OCI-LY7 (cell line): ENCODE results near the gene CHST3. TPM values are rescaled to one million over a fixed set of nuclear protein-coding genes. Genes with fewer than 3 reads are reported as not detected.

Experiments used
- BruUV-seq: library from RNA; stranded (reverse); fragments of 400-500 nt; replicated peaks from 2 replicates; lab custom pipeline; 2021; lab: Mats Ljungman, UMichigan
- CTCF ChIA-PET: fragments of 300-600 bp; sonication (Branson Sonifier 250); formaldehyde crosslinking; loops from one replicate; lab custom pipeline; 2022; ENCODE audit warnings: antibody characterized with exemption; ENCODE audit not compliant: unreplicated experiment; lab: Charles Lee
- POLR2A ChIA-PET: fragments of 300-600 bp; sonication (Branson Sonifier 250); formaldehyde crosslinking; loops from one replicate; lab custom pipeline; 2022; ENCODE audit warnings: antibody characterized with exemption; lab: Charles Lee
- DNase-seq: peaks from one replicate; pipeline ENCODE4 v3.0.0-alpha.2; 2015; ENCODE audit warnings: low spot score
- H2AFZ ChIP-seq: fragments of 200-600 bp; sonication (generic), shearing (Covaris generic); 2 replicates; pipeline ENCODE4 v1.6.1; 2014; ENCODE audit warnings: mild to moderate bottlenecking, antibody characterized with exemption, low read length, moderate library complexity
- H3K27ac ChIP-seq: fragments of 200-600 bp; sonication (generic); 2 replicates; pipeline ENCODE4 v1.5.1; 2014; ENCODE audit warnings: mixed run types, low read depth, mild to moderate bottlenecking, moderate library complexity, low read length, inconsistent platforms; ENCODE audit not compliant: poor library complexity, severe bottlenecking
- H3K36me3 ChIP-seq: fragments of 200-600 bp; sonication (generic); 2 replicates; pipeline ENCODE4 v1.6.1; 2014; ENCODE audit warnings: mild to moderate bottlenecking, antibody characterized with exemption, low read length, moderate library complexity, mixed read lengths; ENCODE audit not compliant: insufficient read depth
- H3K4me1 ChIP-seq: fragments of 200-600 bp; sonication (generic); 2 replicates; pipeline ENCODE4 v1.5.1; 2014; ENCODE audit warnings: mild to moderate bottlenecking, low read length; ENCODE audit not compliant: insufficient read depth, poor library complexity, severe bottlenecking
- H3K4me2 ChIP-seq: fragments of 200-600 bp; sonication (generic); 2 replicates; pipeline ENCODE4 v1.6.1; 2014; ENCODE audit warnings: mild to moderate bottlenecking, low read length
- H3K4me3 ChIP-seq: fragments of 200-600 bp; sonication (generic); 2 replicates; pipeline ENCODE4 v1.5.1; 2014; ENCODE audit warnings: mild to moderate bottlenecking, low read depth, low read length; ENCODE audit not compliant: poor library complexity, severe bottlenecking
- H3K79me2 ChIP-seq: fragments of 200-600 bp; sonication (generic); 2 replicates; pipeline ENCODE4 v1.6.1; 2016; ENCODE audit warnings: low read depth, mild to moderate bottlenecking, low read length, moderate library complexity, mixed read lengths; ENCODE audit not compliant: insufficient read depth
- H3K9me2 ChIP-seq: fragments of 200-600 bp; sonication (generic); 2 replicates; pipeline ENCODE4 v1.6.1; 2016; ENCODE audit warnings: mild to moderate bottlenecking, low read length, mixed read lengths; ENCODE audit not compliant: insufficient read depth
- H3K9me3 ChIP-seq: fragments of 200-600 bp; sonication (generic); 2 replicates; pipeline ENCODE4 v1.6.1; 2014; ENCODE audit warnings: mild to moderate bottlenecking, mixed run types, low read length, mixed read lengths
- H4K20me1 ChIP-seq: fragments of 200-600 bp; sonication (generic); 2 replicates; pipeline ENCODE4 v1.6.1; 2014; ENCODE audit warnings: mild to moderate bottlenecking, antibody characterized with exemption, low read length, moderate library complexity, mixed read lengths; ENCODE audit not compliant: insufficient read depth
- CTCF ChIP-seq: fragments of 200-600 bp; sonication (generic); conservative IDR thresholded peaks from 2 replicates; pipeline ENCODE4 v1.5.1; 2014; ENCODE audit warnings: mild to moderate bottlenecking, antibody characterized with exemption, low read length, moderate library complexity, mixed read lengths
- EZH2phosphoT487 ChIP-seq: fragments of 200-600 bp; sonication (generic); IDR thresholded peaks from 2 replicates; pipeline ENCODE4 v1.6.1; 2018; ENCODE audit warnings: low read depth, borderline replicate concordance, mild to moderate bottlenecking, mixed run types, antibody characterized with exemption, low read length, moderate library complexity, mixed read lengths
- intact Hi-C: fragments of 100-400 bp; cut with micrococcal nuclease; formaldehyde crosslinking; loops from one replicate; pipeline ENCODE4 v1.10.0; 2022; ENCODE audit not compliant: unreplicated experiment
- total RNA-seq, 2 experiments: library from RNA; depleted of rRNA in 1 of 2; stranded (reverse); fragments of >200 nt in 1 of 2; shearing (Covaris generic) in 1 of 2; gene quantifications; 2 replicates each; pipeline ENCODE4 v1.2.3, GENCODE V29; 2014 to 2022

Gene CHST3
- total RNA-seq, 2 experiments from 2014 or later = not detected

- Histone ChIP-seq H3K4me3 (no peak overlapping the region), H3K79me2 (no peaks in the 10 kb centered on the region), H3K27ac (no peak overlapping the region), H3K9me2 (no peaks in the 10 kb centered on the region), H2AFZ (no peak overlapping the region), H3K4me2 (no peak overlapping the region), H4K20me1 (no peaks in the 10 kb centered on the region), H3K4me1 (no peaks in the 10 kb centered on the region), H3K9me3 (no peaks in the 10 kb centered on the region), H3K36me3 (no peaks in the 10 kb centered on the region)
- no peak for TF ChIP-seq EZH2phosphoT487
- TF ChIP-seq CTCF = no peak
- intact Hi-C loops = no loop called here
- ChIA-PET CTCF (no interaction called here), POLR2A (interaction anchor here (0.6 kb wide), 1 partner anchor 279 kb away, joined by 5 read pairs; no protein-coding TSS in a partner anchor)
- no TSS peak for BruUV-seq
- no peak for DNase-seq
These were observed 25.7 kb downstream of the CHST3 start for GRCh38 chr10:71989661-71990454.

GRCh38 chr10:71990706-71991269, 26.6 kb downstream of the CHST3 start:
- POLR2A ChIA-PET = no interaction called here
- CTCF ChIA-PET = no interaction called here
- intact Hi-C loops = no loop called here
- Histone ChIP-seq H2AFZ (no peak overlapping the region), H3K4me3 (no peak overlapping the region), H4K20me1 (no peaks in the 10 kb centered on the region), H3K36me3 (no peaks in the 10 kb centered on the region), H3K27ac (no peak overlapping the region), H3K9me3 (no peaks in the 10 kb centered on the region), H3K4me1 (no peaks in the 10 kb centered on the region), H3K9me2 (no peaks in the 10 kb centered on the region), H3K4me2 (no peak overlapping the region), H3K79me2 (no peaks in the 10 kb centered on the region)
- TF ChIP-seq CTCF (no peak), EZH2phosphoT487 (no peak)
- DNase-seq = no peak
- BruUV-seq = no TSS peak

- CTCF ChIA-PET = no interaction called here
- DNase-seq = no peak
- H2AFZ ChIP-seq = no peak overlapping the region
These were observed 31.3 kb downstream of the CHST3 start for GRCh38 chr10:71995449-71995848.

More at GRCh38 chr10:71995449-71995848, 31.3 kb downstream of the CHST3 start:
- Histone ChIP-seq H3K4me3 (no peak overlapping the region), H3K4me2 (no peak overlapping the region), H3K9me3 (no peaks in the 10 kb centered on the region), H3K27ac (no peak overlapping the region), H3K4me1 (peaks cover 8% of the 10 kb centered on the region), H4K20me1 (no peaks in the 10 kb centered on the region), H3K79me2 (no peaks in the 10 kb centered on the region), H3K9me2 (no peaks in the 10 kb centered on the region), H3K36me3 (no peaks in the 10 kb centered on the region)
- TF ChIP-seq CTCF (no peak), EZH2phosphoT487 (no peak)
- BruUV-seq = no TSS peak
- POLR2A ChIA-PET = interaction anchor here (0.6 kb wide), 1 partner anchor 532 kb away, joined by 4 read pairs; no protein-coding TSS in a partner anchor
- intact Hi-C loops = no loop called here
